GM13976 (cell line): Measurements from ENCODE around the gene AAK1.

ENCODE experiments used
- DNase-seq: peaks from one replicate; pipeline ENCODE4 v3.0.0; 2012; ENCODE audit warnings: low spot score
- in situ Hi-C: fragments of 300-500 bp; cut with MboI; formaldehyde crosslinking; loops from one replicate; pipeline ENCODE4 v1.12.0; 2022; ENCODE audit warnings: low sequenced_read_pairs, mixed read lengths, inconsistent platforms; ENCODE audit not compliant: unreplicated experiment
- TF ChIP-seq, protein P1 (sequence below): IDR thresholded peaks from 2 replicates; pipeline ENCODE4 v1.5.1; 2012; ENCODE audit warnings: borderline replicate concordance, mild to moderate bottlenecking; ENCODE audit not compliant: insufficient read depth; ENCODE audit errors: extremely low read depth, missing control alignments, control extremely low read depth

The AAK1 gene

DNA sequence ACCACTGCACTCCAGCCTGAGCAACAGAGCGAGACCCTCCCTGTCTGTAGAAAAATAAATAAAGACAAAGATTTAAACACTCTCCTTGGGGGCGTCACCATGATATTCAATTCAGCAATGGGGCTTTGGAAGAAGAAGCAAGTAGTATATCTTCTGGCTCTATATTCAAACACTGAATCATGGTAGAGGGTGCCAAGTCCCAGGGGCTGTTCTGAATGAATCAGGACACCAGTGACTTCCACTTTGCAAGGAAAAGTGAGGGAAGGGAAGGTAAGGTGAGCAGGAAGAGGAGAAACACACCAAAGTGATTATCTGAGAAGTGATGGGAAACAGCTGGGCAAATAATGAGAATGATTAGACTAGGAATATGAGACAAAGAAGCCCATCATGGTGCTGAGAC is 80.5 kb downstream of the AAK1 start:
- TF ChIP-seq, protein P1, sequence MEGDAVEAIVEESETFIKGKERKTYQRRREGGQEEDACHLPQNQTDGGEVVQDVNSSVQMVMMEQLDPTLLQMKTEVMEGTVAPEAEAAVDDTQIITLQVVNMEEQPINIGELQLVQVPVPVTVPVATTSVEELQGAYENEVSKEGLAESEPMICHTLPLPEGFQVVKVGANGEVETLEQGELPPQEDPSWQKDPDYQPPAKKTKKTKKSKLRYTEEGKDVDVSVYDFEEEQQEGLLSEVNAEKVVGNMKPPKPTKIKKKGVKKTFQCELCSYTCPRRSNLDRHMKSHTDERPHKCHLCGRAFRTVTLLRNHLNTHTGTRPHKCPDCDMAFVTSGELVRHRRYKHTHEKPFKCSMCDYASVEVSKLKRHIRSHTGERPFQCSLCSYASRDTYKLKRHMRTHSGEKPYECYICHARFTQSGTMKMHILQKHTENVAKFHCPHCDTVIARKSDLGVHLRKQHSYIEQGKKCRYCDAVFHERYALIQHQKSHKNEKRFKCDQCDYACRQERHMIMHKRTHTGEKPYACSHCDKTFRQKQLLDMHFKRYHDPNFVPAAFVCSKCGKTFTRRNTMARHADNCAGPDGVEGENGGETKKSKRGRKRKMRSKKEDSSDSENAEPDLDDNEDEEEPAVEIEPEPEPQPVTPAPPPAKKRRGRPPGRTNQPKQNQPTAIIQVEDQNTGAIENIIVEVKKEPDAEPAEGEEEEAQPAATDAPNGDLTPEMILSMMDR = no peak
- DNase-seq = no peak
- in situ Hi-C loops = loop anchor here (5.0 kb wide), 1 partner anchor 149 kb away; no protein-coding TSS in a partner anchor

DNA sequence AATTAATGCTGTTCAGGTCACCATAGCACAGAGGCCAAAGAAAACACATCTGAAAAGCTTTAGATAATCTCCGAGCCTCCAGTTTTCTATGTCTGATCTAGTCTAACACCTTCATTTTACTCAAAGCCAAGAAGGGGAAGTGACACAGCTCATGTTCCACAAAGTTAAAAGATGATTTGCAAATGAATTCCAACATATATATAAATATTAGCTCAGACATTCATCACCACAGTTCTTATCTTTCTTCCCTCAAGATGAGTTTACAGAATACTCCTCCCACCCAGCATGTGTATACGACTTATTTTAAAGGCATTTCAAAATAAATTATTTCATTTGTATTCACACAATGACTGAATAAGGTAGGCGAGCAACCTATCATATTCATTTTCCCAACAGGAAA is 82.4 kb downstream of the AAK1 start:
- TF ChIP-seq, protein P1 = no peak
- in situ Hi-C loops = loop anchor here (5.0 kb wide), 1 partner anchor 151 kb away; no protein-coding TSS in a partner anchor
- no peak for DNase-seq

DNA sequence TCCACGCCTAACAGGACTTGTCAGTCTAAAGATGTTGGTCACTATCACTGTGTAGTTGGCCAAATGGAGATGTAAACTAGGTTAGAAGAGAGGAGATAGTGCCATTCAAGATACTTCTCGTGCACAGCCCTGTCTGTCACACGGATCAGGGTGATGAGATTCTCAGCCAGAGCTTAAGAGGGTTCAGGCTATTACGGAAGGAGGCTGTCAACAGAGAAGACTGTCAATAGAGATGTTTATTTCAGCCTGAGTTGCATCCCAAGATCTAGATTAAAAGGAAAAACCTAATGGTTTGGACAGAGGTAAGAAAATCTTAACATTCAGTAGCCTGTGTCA is 83.4 kb downstream of the AAK1 start:
- DNase-seq = no peak
- in situ Hi-C loops = loop anchor here (5.0 kb wide), 1 partner anchor 152 kb away; no protein-coding TSS in a partner anchor
- TF ChIP-seq, protein P1 = no peak

DNA sequence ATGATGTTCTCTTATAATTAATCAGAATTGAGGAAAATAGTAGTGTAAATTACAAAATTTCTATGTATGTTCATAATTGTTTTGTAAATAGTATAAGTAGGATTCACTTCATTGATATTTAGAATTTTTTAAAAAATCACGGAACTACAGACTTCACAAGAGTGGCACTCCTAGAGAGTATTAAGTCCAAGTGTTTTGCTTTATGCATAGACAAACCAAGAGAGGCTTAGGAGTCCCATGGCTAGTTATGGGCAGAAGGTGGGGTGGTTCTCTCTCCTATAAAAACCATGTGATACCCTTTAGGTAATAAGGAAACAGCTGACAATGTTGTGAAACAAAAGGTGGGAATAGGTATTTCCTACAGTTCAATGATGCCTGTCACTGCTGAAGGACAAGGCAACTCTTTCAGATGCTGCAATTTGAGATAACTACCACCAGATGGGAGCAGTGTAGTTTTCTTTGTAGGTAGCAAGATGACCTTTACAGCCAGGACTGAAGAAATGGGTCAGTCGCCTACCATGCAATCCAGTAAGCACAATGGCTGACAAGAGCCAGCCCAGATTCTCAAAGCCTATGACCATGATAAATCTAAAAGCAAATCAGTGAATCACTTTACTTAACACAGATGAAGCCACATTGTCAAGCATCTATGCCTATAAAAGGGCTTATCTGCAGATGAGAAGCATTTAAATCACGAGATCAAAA is 83.9 kb downstream of the AAK1 start:
- peak; percentile 61 for DNase-seq
- in situ Hi-C loops = loop anchor here (5.0 kb wide), 1 partner anchor 153 kb away; no protein-coding TSS in a partner anchor
- TF ChIP-seq, protein P1 = peak; percentile 64

DNA sequence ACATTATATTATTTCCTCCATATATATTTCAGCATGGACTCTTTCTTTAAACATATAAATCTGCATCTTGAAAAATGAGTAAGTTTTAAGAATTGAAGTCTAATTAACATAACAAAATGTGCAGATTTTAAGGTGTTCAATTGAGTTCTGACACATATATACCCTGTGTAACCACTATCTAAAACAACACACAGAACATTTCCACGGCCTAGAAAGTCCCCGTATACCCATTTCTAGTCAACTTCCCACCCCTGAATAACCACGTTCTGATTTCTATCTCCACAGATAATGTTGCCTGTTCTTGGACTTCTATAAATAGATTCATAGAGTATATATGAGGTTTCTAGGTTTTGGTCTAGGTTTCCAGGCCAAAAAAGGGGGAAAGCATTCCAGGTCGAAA is 87.5 kb downstream of the AAK1 start:
- no peak for DNase-seq
- TF ChIP-seq, protein P1 = no peak
- in situ Hi-C loops = no loop called here

DNA sequence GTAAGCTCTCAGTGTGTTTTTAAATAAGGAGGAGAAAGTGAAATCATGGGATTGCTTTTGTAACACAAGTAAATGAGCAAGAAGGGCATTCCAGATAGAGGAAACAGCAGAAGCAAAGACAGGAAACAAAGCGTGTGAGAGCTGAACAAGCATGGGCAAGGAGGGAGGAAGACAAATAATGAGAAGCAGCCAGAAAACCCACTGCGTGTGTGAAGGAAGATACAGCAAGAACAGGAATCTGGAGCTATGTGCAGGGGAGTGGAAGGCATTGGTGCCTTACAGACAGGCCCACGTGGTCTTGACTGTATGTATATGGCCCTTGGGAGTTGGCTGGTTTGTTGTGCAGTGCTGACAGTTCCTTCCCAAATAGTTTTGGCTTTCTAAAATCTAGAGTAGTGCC is 88.6 kb downstream of the AAK1 start:
- TF ChIP-seq, protein P1 = no peak
- in situ Hi-C loops = no loop called here

DNA sequence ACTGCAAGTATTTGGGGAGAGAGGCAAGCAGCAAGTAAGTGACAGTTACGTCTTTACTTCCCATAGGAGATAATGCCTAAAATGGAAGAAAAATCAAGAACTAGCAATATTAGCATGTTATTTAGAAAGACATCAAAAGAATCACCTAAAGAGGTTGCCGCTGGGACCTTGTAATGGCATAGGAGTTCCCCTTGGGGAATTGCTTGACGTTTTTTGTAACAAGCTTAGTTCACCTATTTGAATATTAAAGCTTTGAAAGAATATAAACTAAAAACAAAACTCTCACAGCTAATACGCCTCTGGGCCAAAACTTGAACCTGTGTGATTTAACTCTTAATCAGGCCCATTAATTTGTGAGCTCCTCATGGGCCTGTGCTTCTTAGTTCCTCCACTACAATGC is 89.0 kb downstream of the AAK1 start:
- TF ChIP-seq, protein P1 = no peak
- DNase-seq = no peak

More for the DNA sequence above, 88.6 kb downstream of the AAK1 start:
- no peak for DNase-seq

More for the DNA sequence above, 89.0 kb downstream of the AAK1 start:
- in situ Hi-C loops = no loop called here
